ENCODE results near the gene SNAPIN.

Gene SNAPIN, protein sequence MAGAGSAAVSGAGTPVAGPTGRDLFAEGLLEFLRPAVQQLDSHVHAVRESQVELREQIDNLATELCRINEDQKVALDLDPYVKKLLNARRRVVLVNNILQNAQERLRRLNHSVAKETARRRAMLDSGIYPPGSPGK

DNA sequence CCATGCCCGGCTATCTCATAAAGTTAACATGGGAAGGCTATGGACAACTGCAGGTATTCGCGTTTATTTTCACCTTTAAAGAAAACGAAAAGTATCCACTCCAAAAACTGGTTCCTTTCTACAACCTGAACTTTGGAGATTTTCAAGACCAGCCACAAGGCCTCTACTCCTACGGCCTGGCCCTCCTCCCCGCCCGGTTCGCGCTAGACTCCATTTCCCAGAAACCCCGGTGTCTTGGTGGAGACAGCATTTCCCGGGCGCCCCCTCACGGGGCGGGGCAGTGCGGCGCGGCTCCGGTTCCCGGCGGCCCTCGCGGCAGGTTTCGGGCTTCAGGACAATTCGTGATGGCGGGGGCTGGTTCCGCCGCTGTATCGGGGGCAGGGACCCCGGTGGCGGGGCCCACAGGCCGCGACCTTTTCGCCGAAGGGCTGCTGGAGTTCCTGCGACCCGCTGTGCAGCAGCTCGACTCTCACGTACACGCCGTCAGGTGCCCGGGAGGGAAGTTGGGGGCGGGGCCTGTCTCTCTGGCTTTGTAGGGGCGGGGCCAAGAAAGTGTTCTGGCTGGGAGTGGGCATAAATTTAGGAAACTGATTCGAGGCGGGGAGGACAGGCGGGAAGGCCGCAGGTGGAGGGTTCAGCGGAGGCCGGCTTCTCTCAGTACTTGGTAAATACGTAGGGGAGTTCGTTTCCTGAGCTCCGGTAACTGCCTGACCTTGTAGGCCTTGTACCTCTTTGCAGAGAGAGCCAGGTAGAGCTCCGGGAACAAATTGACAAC is at the start of gene SNAPIN:
SNAPIN (plus strand) TSS at position 304 of the 775 bp plus-strand sequence; CDS start at position 345, 41 bp downstream.
- DNase-seq (ENCODE audit: low spot score): peak; percentile 86

DNA sequence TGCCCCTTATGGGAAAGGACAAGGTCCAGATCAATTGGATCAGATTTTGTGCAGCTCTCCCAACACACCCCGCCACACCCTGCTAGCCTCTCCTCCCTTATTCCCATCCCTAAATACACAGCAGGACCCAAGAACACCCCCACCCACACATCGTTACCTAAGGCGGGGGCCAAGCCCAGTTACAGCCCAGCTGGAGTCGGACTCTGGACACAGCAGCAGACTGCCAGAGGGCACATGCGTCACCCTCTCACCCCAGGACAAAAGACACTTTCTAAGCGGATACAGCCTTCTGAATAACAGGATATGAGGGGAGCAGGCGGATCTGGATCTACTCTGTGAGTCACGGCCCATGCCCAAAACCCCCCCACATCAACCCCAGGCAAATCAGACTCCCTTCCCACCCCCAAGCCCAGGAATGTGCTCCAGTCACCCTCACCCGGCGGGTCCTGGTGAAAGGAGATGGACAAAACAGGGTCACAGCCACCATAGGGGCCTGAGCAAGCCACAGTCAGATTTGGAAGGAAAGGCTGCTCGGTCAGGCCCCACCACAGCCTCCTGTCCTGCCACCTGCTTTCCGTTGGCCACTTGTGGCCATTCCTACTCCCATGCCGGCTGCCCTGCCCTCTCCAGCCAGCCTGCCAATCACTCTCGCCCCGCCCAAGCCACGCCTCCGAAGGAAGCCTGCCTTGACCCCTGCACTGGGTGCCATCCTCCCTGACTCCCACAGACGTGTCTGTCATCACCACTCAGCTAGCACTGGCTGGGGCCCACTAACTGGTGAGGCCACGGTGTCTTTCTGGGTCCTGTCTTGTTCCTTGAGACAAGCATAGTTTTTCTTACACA is 49.5 kb upstream of the SNAPIN start:
- DNase-seq (ENCODE audit: low spot score): no peak

DNA sequence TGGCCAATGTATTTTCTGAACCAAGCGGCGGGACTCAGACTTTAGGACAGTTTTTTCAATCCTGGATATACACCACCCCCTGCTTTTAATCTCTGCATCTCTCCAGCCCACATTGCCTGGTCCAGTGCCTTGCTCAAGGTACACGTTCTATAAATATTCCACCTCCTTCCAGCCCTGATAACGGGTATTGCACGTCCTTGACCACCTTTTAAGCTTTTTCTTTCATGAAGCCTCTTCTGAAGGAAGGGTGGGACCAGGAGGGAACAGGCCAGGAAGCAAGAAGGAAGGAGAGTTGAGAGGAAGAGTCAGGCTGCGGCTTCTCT is 49.0 kb upstream of the SNAPIN start:
- no peak for DNase-seq (ENCODE audit: low spot score)

DNA sequence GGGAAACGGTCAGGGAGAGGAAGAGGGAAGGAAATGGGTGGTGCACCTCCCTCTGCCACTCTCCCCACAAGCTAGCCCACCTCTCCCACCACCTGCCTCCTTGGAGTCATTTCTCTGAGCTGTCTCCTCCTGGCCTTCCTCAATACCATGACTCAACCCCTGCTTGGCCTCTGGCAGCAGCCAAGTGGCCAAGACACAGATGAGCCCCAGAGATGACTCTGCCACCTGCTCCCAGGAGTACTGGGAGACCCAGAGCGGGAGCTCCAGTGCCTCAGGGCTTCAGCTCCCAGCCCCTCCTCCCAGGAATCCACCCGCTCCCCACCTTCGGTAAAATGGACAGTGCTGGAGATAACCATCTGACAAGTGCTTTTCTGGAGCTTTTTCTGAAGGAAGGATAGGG is 48.2 kb upstream of the SNAPIN start:
- DNase-seq (ENCODE audit: low spot score): no peak

DNA sequence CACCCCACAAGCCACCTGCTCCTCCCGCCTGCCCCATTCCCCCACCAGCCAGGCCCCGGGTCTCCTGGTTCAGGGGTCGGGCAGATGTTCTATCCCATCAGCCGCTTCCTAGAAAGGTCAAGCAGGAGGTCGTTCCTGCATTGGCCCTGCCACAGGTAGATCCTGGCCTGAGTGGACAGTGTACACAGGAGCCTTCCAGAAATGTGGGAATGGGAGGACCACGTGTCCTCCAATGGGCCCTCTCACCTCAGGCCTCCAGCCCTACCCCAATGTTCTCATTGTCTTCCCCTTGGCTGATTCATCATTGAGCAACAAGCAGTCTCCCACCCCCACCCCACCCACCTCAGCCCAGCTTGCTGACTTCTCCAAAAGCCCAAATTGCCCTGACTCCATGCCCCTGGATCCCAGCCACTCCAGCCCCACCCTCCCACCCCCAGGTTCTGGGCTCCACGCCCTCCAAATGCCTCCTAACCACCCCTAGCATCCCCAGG is 47.6 kb upstream of the SNAPIN start:
- no peak for DNase-seq (ENCODE audit: low spot score)

DNA sequence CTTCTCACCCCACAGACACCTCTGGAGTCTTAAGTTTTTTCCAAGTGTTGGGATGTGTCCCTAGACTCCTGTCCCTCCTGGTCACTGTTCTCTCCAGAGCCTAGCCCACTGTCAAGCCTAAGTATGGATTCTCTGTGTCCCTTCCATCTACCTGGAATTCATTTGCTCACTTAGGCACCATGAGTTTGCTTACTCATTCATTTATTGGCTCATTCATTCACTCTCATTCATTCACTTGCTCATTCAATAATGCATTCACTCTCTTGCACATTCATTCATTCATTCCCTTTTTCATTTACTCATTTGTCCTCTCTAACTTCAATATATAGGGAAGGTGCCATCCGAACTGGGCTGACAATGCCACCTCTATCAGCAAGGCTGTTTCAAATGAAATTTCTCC is 47.1 kb upstream of the SNAPIN start:
- no peak for DNase-seq (ENCODE audit: low spot score)

DNA sequence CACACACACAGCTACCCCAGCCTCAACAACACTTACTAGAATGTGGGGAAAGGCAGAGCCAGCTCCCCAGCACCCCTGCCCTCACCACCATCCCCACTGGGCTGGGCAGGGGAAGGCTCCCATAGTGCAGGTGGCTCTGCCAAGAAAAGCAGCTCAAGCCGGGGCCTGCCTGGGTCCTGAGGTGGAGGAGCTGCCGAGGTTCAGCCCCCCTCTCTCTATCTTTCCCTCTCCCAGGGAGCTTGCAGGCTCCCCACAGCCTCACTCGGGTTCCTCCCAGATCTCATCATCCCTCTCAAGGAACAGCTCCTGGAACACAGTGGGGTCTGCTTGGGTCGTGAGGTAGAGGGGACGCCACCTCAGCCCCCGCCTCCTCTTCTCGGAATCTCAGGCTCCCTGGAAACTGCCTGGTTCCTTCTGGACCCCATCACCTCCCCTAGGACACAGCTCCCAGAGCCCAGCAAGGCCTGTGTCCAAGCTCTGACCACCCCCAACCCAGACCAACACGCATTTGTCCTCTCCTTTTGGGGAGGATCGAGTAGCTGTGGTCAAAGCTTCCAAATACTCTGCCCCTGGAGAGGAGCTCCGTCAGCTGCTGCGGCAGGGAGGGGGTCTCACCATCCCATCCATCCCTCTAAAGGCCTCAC is 46.3 kb upstream of the SNAPIN start:
- no peak for DNase-seq (ENCODE audit: low spot score)

DNA sequence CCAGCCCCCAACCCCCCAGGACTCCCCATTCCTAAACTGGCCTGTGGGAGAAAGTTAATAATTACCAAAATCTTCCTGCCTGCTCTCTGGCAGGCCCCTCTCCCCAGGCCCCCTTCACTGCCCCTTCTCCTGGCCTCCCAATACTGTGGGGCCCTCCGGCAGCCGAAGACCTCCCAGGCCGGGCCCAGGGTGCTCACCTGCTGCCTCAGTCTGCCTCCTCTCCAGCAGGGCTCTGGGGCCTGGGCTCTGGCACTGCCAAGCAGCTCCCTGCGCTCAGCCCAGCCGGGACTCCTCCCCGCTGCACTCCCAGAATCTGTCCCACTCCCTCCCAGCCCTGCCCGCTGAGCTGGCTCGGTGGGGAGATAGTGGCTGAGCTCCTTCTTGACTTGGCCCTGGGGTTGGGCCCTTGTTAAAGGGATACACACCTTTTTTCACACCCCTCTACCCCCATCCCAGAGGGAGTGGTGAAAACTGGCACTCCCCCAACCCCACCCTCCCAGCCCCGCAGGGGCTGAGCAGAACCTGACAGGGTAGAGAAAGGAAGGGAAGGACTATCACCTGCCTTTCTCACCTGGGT is 45.7 kb upstream of the SNAPIN start, which contains the start of gene S100A16:
S100A16 (minus strand) TSS at position 383 of the 577 bp plus-strand sequence. CDS start 4,986 bp downstream, outside the sequence.
- DNase-seq (ENCODE audit: low spot score): no peak

DNA sequence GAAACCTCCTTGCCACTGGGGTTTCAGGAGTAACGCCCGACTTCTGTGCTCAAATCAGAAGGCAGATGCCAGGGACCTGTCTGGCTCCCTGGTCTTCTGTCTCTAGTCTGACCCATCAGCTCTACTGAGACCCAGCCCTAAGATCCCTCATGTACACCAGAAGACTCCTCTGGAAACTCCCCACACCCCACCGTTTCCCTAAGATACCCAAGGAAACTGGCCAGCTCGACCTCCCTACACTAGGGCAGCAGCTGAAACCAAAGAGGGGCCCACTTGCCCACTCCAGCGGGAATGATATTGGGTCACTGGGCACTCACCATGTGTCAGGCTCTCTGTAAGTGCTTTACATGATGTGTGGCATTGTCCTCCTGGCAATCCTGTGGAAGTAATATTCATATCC is 45.1 kb upstream of the SNAPIN start:
- DNase-seq (ENCODE audit: low spot score): no peak

DNA sequence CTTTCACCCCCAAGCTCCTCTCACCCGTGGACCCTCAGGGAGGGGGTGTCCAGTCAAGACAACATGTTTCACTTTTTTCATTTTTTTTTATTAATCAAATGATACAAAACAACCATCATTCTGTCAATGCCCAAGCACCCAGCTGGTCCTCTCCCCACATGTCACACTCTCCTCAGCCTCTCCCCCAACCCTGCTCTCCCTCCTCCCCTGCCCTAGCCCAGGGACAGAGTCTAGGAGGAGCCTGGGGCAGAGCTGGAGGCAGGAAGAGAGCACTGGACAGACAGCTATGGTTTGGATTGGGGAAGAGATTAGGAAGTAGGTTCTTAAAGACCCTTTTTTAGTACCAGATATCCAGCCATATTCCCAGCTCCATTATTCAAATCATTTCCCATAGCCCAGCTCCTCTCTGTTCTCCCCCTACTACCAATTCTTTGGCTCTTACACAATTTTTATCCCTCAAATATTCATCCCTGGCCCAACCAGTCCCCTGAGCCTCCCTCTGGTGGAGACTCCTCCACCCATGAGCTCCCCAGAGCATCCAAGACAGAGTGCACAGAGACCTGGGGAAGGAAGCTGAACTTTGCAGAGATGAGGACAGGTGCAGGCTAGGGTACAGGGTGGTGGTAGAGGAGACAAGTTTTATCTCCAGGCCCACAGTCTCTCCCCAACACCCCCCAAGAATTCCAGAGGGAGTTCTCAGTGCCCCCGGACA is 44.2 kb upstream of the SNAPIN start:
- DNase-seq (ENCODE audit: low spot score): no peak

DNA sequence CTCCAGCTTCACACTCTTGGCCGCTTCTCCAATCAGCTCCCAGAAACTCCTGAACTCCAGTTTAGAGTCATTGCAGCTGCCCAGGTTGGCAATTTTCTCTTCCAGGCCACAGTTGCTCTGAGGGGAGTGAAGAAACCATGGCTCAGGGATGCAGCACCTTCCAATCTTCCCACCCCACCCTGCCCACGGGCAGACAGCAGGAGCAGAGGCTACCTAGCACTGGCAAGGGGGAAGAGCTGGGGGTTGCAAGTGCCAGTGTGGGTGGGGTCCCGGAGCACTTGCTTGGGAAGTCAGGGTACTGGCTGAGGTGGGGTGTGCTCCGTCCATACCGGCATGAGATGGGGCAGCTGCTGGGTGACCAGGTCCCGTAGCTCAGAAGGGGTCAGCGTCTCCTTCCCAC is 43.6 kb upstream of the SNAPIN start:
- no peak for DNase-seq (ENCODE audit: low spot score)

DNA sequence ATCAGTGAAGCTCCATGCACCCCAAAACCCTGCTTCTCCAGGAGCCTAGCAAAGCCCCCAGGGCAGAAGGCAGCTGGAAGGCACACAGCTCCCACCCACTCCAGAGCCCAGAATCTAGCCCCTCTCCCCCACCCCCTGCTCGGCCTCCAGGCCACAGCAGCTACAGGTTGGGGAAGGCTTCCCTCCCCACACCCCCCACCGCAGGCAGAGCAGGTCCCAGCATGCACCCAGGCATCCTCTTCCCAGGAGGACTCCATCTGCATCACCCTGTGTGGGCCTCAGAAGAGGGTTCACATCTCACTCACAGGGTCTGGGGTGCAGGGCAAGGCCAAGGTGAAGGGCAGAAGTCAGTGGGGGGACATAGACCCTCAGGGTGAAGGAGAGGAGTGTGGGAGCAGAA is 43.1 kb upstream of the SNAPIN start:
- DNase-seq (ENCODE audit: low spot score): no peak

DNA sequence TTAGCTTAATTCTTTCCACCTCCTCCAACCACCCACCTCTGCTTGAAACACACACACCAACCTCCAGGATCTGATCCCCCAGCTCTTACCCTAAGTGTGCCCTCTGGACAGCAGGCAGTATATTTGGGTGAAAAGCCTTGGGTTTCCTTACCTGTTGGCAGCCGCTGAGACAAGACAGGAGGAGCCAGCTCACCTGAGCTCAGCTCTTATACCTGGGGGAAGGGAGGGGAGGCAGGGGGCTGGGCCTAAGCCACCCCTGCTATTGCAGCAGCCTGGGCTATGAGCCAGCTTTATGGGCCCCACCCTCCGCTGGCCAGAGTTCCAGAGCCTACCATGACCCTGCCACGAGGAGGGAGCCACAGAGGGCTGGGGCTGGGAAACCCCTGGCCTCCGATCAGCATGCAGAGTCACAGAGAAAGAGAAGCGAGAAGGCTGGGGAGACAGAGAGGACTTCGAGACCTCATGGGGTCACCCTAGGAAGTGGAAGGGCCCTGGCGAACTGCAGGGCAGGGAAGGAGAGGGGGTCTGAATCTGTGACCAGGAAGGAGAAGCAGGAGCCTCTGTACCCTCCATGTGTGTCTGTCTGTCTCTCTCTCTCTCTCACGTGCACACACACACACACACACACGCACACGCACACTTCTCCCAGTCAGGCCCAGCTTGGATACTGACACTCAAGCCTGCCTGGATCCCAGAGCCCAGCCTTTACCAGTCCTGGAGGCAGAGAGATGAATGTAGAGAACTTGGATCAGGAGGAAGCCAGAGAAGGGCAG is 42.2 kb upstream of the SNAPIN start, which contains the start of gene S100A14:
S100A14 (minus strand) TSS at position 182 of the 773 bp plus-strand sequence. CDS start 467 bp downstream, outside the sequence.
- no peak for DNase-seq (ENCODE audit: low spot score)

DNA sequence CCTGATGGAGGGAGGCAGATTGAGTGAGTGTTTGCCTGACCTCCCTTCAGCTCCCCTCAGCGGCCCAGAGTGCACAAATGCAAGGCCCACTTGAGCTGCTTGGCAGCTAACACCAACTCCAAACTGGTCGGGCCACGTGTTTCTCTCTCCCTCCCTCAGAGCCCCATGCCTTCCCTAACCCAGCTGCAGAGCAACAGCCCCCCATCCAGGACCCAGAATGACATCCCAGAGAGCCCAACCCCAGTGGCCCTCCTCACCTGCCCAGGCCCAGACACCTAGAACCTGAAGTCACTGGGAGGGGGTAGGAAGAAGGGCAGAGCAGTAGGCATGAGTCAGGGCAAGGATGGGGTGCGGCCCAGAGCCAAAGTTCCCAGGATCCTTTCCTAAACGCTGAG is 41.6 kb upstream of the SNAPIN start:
- DNase-seq (ENCODE audit: low spot score): no peak

DNA sequence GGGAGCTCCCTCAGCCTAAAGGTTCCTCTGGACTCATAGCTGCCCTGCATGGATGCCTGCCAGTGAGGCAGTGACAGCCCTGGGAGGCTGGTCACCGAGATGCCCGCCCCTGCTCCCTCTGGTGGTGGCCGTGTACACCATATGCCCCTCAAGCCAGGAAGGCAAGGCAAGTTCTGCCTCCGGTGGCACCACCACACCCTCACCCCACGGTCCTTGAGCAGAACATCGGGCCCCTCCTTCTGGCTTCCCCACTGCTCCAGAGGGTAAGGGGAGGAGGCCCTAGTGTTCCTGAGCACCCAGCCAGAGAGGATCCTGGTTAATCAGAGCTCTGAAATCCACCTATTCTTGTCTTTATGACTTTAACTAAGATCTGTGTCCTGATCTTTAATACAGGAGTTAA is 40.8 kb upstream of the SNAPIN start:
- DNase-seq (ENCODE audit: low spot score): no peak

DNA sequence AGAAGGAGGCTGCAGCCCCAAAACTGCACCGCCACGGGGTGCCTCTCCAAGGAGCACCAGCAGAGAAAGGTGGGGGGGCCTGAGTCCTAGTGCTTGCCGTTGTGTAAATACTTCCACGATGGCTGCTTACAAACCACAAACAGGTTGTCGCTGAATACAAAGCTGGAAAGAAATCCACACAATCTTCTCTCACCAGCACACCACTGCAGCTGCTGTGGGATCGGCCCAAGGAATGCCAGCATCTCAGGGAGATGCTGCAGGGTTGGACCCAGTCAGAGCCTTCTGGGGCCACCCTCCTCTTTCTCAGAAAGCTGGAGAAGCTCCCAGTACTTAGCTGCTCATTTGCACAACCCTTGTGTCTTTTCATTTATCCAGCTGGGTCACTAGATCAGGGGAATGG is 39.3 kb upstream of the SNAPIN start:
- no peak for DNase-seq (ENCODE audit: low spot score)

DNA sequence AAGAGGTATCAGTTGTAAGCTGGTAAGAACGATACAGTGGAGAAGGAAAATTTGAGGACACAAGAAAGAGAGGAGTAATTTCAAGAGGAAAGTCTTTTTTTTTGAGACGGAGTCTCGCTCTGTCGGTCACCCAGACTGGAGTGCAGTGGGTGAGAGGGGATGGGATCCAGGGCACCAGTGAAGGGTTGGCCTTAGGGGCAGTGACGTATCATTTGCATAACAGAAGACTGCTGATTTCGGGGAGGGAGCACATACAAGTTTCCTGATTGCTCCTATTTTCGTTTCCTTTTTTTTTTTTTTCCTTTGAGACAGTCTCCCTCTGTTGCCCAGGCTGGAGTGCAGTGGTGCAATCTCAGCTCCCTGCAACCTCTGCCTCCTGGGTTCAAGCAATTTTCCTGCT is 35.4 kb upstream of the SNAPIN start:
- no peak for DNase-seq (ENCODE audit: low spot score)

DNA sequence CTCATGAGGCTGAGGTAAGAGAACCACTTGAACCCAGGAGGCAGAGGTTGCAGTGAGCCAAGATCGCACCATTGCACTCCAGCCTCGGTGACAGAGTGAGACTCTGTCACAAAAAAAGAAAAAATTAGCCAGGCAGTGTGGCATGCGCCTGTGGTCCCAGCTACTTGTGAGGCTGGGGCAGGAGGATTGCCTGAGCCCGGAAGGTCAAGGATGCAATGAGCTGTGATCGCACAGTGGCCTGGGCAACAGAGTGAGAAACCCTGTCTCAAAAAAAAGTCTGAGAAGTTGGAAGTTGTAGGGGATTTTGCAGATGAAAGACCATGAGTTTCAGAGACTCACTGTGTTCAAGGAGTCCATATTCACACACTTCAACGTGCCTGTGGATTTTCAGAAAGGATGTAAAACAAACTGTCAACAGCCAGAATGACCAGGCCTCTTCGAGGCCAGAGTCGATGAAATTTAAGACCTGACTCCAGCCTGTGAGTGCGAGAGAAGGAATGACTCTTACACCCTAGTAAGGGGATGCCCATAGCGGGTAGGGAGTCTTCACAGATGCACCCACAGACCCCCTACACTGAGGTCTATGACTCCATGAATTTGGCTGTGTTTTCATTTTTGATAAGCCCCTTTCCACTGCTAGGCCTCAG is 33.4 kb upstream of the SNAPIN start:
- no peak for DNase-seq (ENCODE audit: low spot score)

DNA sequence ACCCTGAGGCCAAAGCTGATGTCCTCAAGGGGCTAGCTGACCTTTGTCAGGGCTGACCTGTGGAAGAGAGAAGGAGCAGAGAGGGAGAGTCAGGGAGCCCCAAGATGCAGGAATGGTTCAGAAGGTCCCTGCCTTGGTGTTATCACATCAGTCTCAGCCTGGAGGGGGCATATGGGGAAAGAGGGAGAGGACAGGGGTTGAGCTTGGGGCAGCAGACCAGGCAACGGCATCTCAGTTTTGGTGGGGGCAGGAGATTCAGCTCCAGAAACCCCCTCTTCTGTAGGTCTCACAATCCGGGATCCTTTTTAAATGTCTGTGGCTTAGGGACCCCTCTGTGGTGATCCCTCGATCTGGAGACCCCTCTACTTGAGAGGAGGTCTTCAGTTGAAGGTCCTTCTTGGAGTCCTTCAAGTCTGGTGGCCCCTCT is 32.0 kb upstream of the SNAPIN start:
- DNase-seq (ENCODE audit: low spot score): no peak
